ENCODE results near the gene CERCAM. TPM values are rescaled to one million over a fixed set of nuclear protein-coding genes. Genes with fewer than 3 reads are reported as not detected.

The CERCAM gene
- polyA plus RNA-seq, 1 donor: 19.9 TPM

DNA sequence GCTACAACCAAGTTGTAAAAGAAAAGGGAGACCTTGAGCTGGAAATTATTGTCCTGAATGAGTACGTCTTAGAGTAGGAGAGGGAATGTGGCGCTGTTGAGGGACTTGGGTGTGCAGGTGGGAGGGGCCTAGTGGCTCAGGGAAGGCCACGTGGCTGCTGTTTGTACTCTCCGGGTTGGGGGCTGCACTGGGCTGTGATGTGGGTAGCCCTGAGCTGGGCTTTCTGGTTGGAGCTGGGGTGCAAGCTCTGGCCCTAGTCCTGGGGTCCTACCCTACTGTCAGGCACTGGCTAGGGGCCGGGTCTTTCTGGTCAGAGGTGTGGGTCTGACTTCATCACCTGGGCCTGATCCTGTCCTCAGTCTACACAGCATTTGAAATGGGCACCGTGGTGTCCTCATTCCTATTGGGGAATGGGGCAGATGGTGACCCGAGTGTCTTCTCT, 64.8 kb downstream of the CERCAM start:
- DNase-seq: no peak
- Histone ChIP-seq H3K4me3 (ENCODE audit: low read length) (no peak overlapping the region), H3K27ac (ENCODE audit: low read length) (no peak overlapping the region), H3K27me3 (ENCODE audit: control insufficient read depth, insufficient read depth, low read length) (no peaks in the 10 kb centered on the region), H3K9me3 (ENCODE audit: control insufficient read depth, low read depth, low read length) (no peaks in the 10 kb centered on the region), H3K36me3 (ENCODE audit: control insufficient read depth, insufficient read depth, low read length) (peaks cover 47% of the 10 kb centered on the region), H3K4me1 (ENCODE audit: control insufficient read depth, insufficient read depth, low read length) (no peaks in the 10 kb centered on the region)
- WGBS (ENCODE audit: insufficient coverage, low lambda C conversion rate): no CpG with 5 or more reads among the region's 7 CpGs

DNA sequence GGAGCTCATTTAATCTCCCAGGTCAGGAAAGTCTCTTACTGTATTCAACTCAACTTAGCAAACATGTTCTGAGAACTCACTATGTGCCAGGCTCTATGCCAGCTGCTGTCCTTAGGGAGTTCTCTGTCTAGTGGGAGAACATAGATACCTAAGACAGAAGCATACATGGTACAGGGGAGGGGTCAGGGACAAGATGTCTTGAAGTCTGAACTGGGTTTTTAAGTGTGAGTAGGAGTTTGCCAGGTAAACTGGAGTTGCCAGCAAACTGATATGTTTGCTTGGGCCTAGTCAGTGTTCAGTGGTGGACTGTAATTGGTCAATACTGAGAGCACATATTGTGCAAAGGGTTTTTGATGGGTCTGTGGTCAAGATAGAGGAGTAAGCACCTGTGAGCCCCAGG, 65.5 kb downstream of the CERCAM start:
- peaks cover 47% of the 10 kb centered on the region for H3K36me3 ChIP-seq (ENCODE audit: control insufficient read depth, insufficient read depth, low read length)
- no peak overlapping the region for H3K27ac ChIP-seq (ENCODE audit: low read length)
- no peaks in the 10 kb centered on the region for H3K9me3 ChIP-seq (ENCODE audit: control insufficient read depth, low read depth, low read length)
- no peaks in the 10 kb centered on the region for H3K27me3 ChIP-seq (ENCODE audit: control insufficient read depth, insufficient read depth, low read length)
- no peaks in the 10 kb centered on the region for H3K4me1 ChIP-seq (ENCODE audit: control insufficient read depth, insufficient read depth, low read length)
- DNase-seq: no peak
- no peak overlapping the region for H3K4me3 ChIP-seq (ENCODE audit: low read length)

Other genes with a start within 250 kb of the CERCAM start
- gene CIZ1, start 229.3 kb upstream of the CERCAM start, polyA plus RNA-seq: 95.1 TPM
- gene DNM1, start 217.5 kb upstream of the CERCAM start, polyA plus RNA-seq: 49.0 TPM
- gene GOLGA2, start 144.8 kb upstream of the CERCAM start, polyA plus RNA-seq: 88.0 TPM
- 21.6 TPM for gene SWI5, start 144.6 kb upstream of the CERCAM start, polyA plus RNA-seq
- gene TRUB2, start 98.4 kb upstream of the CERCAM start, polyA plus RNA-seq: 30.2 TPM
- gene COQ4, start 98.0 kb upstream of the CERCAM start, polyA plus RNA-seq: 88.1 TPM
- 33.7 TPM for gene SLC27A4, start 80.3 kb upstream of the CERCAM start, polyA plus RNA-seq
- 62.7 TPM for gene URM1, start 49.5 kb upstream of the CERCAM start, polyA plus RNA-seq
- gene ODF2, start 35.1 kb downstream of the CERCAM start, polyA plus RNA-seq: 27.1 TPM
- gene GLE1, start 83.9 kb downstream of the CERCAM start, polyA plus RNA-seq: 26.9 TPM
- gene SPTAN1, start 131.7 kb downstream of the CERCAM start, polyA plus RNA-seq: 240 TPM
- 39.8 TPM for gene DYNC2I2, start 236.0 kb downstream of the CERCAM start, polyA plus RNA-seq